Activated T-cell treated with anti-CD3 and anti-CD28 coated beads for 24 hours (primary cell): ENCODE measurements around the gene GDF7.

Source experiments
- DNase-seq: peaks from one replicate; pipeline ENCODE4 v3.0.0-alpha.2; 2020; ENCODE audit warnings: low read depth

GDF7 gene

DNA sequence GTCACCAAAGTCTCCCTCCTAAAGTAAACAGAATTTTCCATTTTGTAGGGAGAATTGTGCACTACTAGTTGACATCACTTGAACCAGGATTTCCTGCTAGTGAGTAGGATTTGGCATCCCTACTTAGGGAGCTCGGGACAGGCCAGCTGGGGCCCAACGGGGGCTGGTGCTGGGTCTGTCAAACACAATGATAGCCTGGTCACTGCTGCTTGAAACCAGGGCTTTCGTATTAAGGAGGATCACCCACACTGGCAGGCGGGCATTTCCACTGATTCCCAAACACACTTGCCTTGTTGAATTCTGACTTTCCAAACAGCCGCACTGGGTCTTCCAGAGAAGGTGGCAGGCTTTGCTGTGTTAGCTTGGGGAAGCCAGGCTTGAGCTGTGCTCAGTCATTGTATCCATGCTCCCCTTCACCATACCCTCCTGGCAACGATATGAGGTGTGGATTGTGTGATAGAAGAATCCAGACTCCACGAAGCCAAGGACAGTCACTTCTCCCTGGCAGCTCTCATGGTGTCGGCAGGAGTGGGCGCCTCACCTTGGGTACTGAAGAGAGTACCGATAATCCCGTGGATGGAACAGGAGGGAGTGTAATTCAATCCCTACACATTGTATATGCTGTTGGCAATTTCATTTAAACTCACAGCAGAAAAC lies 7.5 kb downstream of the GDF7 start:
- no peak for DNase-seq

DNA sequence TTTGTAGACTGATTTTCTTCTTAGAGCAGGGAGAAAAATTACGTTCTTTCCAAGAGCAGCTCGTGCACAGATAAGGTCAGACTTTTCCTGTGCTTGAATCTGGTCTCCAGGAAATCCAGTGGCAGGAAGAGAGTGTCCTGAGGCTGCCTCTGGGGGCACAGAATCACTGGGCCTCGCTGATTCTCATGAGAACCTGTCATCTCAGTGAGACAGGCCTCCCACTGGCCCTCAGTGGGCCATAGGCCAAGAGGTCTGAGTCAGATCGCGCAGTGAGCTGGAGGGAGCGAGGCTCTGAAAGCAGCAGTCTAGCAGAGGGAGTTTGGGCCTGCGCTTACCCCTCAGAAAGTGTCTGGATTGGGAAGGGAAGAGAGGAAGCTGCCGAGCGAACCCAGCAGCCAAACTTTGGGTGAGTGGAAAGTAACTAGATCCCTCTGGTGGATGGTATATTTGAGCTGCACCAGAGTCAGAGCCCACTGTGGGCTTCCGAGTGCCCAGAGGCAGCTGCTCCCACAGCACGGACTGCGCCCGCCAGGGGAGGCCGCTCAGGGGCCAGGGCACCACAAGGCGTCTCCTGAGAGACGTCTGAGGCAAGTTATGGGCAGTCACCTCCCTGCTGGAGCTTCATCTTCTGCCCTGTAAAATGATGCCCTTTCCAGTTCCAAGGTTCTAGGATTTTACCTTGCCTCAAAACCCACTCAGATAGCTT lies 8.2 kb downstream of the GDF7 start:
- no peak for DNase-seq

DNA sequence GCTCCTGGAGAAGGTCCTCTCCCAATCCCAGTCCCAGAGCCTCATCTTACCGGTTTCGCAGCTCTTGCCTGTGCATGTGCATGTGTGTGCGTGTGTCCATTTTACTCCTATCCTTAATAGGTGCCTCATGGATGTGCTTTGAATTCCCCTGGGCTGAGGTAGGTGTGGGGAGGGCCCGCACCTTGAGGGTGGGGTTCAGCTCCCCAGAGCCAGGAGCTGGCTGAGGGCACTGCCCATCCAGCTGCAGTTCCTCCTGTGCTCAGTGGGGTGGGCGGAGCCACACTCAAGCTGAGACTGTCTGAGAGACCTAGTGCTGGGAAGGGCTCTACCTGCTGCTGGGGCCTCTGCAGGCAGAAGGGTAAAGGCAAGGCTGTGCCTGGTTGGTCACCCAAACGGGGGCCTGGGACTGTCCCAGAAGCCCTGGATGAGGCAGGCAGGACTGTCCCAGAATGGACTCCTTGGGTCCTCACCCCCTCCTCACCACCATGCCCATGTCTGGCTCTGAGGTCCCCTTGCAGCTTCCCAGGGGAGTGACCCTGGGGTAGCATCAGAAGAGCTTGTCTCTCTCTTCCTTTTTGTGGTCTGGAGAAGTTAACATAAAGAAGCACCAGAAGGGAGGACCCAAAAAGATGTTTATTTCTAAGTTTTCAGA lies 8.9 kb downstream of the GDF7 start:
- no peak for DNase-seq

- no peak for DNase-seq
These were observed 9.6 kb downstream of the GDF7 start for GRCh38 chr2:20676353-20677215.

GRCh38 chr2:20677301-20678085 lies 10.5 kb downstream of the GDF7 start:
- no peak for DNase-seq

- no peak for DNase-seq
These were observed 11.1 kb downstream of the GDF7 start for GRCh38 chr2:20678086-20678395.

DNA sequence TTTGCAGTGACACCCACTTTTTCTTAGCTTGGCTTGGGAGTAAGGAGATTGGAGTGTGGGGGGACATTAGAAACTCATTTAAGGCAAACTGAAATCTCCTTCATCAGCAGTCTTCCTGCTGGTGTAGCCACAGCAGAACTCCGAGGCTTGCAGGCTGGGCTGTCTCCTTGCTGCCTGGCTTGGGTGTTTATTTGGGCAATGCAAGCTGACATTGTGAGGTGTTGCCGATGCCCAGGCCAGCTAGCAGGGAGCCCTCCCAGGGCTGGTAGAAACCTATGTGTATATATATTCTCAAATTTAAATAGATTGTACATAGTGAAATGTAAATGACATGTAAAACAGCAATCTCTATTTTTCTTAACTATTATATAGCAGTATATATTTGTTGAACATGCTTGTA lies 11.8 kb downstream of the GDF7 start:
- DNase-seq, result no peak

DNA sequence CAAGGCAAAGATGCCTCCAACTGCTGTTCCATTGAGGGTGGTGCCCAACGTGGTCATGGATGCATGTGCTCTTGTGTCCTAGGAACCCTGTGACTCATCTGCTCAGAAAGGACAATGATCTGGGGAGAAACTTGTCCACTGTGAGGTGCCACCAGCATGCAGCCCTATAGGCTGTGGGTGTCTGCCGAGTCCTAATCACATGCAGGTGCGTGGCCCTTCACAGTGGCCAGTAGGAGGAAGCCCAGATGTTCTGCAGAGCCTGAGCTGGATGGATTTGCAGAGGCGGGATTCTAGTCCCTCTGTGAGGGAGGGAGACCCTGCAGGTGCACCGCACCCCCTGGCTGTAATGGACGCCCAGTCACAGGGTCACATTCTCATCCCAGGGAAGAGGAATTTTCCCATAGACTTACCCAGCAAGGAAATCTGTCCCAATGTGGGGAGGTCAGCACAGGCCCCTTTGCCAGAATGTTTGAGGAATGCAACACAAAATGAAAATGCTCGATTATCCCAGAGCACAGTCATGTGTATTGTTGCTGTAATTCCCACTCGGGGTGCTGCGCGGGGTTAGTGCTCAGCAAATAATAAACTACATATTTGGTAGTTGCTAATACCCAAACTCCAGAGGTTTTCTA lies 13.9 kb downstream of the GDF7 start:
- no peak for DNase-seq

GRCh38 chr2:20682167-20682920 lies 15.4 kb downstream of the GDF7 start:
- no peak for DNase-seq

DNA sequence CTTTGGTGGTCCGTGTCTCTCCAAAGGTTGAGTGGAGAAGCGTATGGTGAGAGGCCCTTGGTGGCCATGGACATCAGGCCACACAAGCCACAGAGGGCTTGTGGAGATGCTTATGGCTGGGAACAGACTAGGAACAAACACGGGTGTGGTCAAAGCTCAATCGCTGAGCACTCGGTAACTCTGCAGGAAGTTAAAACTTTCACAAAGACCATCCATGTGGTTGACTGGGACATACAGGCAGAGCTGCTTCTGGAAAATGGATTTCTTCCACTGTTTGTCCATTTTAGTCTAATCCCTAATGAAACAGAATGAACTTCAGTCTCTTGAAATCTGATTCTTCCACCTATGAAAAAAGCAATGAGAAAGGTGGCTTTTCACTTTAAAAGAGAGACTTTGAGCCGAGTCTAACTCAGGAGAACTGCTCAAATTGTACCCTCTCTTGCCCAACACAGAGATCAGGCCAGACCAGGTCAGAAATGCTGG lies 17.7 kb downstream of the GDF7 start:
- no peak for DNase-seq

DNA sequence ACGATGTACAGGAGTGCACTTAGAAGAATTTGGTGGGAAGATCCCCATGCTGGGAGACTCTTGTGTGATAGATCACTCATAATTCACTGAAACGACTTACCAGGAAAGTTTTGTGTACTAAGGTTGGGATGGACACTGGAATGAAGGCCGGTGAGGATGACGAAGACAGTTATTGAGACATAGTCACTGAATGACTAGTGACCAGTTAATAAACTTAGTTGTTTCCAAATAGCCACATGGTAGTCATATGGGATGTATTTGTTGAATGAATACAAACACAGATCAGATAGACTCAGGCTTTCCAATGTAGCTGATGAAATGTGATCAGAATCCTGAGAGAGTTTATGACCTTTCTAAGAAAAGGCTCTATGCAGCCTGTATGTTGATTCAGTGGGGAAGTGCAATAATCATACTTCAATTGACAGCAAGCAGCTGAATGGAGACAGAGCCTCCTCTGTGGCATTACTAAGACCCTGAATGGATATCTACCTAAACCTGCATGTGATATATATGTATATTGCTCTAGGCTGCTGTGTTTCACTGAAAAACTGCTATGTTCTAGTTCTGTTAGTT lies 20.4 kb downstream of the GDF7 start:
- no peak for DNase-seq

DNA sequence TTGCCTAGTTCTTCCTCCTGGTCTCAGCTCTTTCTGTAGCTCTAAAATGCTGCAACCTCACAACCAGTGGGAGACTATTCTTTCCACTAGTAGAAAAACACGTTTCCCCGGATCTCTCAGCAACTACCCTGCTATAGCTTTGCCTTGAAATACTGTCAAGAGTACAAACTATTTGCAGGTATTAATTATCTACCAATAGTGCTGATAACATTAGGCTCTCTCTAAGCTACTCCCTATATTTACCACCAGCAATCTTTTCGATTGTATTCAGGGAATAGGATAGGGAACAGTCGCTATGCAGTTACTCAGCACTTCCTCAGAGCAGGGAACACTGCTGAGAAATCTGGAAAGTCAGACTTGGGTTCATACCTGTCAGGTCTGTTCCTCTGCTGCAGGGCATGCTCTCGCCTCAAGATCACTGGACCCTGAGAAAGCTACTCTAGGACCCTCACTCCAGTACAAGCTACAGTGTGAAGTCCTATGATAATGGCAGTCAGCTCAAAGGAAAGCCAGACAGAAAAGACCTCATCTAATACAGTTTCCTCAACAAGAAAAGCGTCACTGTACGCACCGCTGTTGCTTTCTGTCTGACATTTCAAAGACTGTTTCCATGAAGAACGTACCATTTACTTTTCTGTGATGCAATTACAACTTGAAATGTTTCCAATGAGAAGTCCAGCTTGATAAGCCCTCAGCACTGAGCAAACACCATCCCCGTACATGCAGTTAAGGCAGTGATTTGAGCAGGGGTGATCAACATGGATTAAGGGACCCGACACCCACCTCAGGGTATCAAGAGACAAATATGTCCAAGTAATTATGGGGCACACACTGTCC lies 22.7 kb downstream of the GDF7 start:
- no peak for DNase-seq

DNA sequence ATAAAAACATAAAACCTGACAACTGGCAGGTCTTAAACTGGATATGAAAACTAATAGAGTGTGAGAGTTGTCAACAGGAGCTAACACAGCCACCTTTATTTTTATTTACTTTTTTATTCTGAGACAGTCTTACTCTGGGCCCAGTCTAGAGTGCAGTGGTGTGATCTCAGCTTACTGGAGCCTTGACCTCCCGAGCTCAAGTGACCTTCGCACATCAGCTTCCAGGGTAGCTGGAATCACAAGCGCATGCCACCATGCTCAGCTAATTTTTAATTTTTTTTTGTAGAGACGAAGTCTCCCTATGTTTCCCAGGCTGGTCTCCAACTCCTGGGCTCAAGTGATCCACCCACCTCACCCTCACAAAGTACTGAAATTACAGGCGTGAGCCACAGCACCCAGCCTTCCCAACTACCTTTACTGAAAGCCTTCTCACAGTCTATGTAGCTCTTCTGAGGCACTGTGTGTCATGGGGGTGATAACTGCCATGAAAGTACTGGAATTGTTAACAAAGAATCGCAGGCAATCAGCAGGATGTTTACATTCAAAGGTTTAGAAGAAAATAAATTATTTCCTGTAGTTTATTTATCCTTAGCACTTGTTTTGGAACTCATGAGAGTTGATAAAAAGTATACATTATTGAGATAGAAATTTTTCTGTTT lies 24.3 kb downstream of the GDF7 start:
- no peak for DNase-seq

DNA sequence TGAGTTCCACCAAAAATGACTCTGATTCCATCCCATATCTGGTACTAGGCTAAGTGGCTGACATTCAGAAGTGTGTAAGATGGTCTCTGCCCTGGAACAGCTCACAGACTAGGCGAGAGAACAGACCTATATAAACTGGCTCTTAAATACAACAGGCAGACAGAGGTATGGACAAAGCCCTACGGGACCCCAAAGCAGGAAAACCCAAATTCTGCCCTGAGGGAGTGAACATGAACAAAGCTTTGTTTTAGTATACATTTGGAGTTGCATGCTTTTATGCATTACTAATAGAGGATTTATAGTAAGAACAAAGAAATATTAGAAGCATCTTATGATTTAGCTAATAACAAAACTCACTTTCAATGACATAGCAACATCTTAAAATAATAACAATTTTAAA lies 25.1 kb downstream of the GDF7 start:
- no peak for DNase-seq

DNA sequence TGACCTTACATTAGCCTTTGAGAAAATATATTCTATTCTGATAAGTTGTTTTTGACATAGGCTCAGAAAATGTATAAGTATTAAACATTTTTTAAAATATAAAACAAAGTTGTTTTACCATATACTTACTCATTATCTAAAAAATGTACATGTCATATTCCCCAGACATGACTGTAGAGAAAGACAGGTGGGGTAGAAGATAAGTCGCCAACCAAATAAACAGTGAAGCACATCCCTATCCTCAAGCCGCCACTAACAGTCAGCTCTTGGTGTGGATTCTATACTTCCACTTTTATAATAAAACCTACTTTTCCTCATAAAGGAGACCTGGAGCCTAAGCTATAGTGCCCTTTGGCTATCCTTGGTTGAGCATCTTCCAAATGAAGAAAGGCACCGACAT lies 26.4 kb downstream of the GDF7 start:
- DNase-seq, result no peak

- DNase-seq, result no peak
These were observed 29.4 kb downstream of the GDF7 start for GRCh38 chr2:20696366-20696765.

DNA sequence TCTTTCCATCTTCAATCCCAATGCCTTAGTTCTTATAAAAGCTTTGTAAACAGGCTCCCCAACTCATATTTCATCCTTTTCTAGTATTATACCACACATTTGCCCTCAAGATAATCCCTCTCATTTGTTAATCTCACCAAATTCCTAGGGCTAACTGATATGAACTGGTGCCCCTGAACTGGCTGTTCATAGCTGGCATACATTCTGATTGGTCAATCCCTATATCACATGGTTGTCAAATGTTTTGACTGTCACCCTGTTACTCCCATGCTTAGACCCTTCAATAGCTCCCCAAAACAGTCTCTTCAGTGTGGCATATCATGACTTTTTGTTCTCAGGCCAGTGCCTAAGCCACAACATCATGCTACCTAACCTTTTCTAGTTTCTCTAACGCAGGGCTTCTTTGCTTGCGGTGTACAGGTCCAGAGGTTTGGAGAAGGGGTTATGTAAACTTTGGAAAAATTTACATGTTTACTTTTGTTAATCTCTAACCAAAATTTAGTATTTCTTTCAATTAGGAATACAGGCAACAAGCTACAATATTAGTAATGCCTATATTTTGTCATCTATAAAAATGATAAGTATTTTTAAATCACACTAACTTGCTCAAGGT lies 30.5 kb downstream of the GDF7 start:
- DNase-seq, result no peak

DNA sequence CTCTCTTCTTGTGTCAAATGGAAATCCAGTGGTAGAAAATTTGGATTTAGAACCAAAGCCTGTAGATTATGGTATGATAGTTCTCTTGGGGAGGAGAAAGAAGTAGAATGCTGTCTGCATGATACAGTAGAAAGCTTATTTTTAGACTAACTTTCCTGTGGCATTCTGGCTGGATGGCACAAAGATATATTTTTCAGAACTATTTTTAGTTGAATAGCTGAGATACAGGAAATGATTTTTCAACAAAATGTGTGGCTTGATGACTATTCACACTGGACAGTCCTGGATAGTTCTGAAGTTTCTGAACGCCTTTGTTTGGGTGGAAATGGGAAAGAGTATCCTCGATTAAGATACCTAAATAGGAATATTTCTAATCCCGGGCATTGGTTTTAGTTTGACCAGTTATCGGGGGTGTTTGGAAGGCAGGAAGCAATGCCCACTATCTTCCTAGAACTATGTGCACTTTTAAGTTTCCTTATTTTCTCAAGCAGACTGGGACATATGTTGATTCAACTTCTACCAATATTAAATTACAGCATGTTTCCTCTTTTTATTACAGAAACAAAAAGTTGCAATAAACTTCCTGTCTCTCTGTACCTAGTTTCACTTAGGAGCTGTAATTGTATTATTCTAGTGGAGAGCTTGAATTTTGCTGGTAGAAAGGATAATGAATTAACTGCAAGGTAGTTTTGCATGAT lies 32.1 kb downstream of the GDF7 start:
- DNase-seq, result no peak
